Neuronal stem cell (in vitro differentiated cells): Measurements from ENCODE around the gene FKBP6.

Experiments
- DNase-seq: peaks from one replicate; pipeline ENCODE4 v3.0.0-alpha.2; 2013; ENCODE audit warnings: low spot score
- H2AFZ ChIP-seq: one replicate; pipeline ENCODE4 v1.6.1; 2013; ENCODE audit warnings: mild to moderate bottlenecking, low read length, inconsistent platforms
- H2AK5ac ChIP-seq: 2 replicates; pipeline ENCODE4 v1.6.1; 2013; ENCODE audit warnings: low read depth, mild to moderate bottlenecking, inconsistent platforms, low read length, moderate library complexity, mixed read lengths
- H2BK120ac ChIP-seq: 2 replicates; pipeline ENCODE4 v1.6.1; 2013; ENCODE audit warnings: low read depth, mild to moderate bottlenecking, inconsistent platforms, low read length, moderate library complexity, mixed read lengths
- H2BK12ac ChIP-seq: one replicate; pipeline ENCODE4 v1.6.1; 2013; ENCODE audit warnings: low read length, inconsistent platforms
- H2BK15ac ChIP-seq: 2 replicates; pipeline ENCODE4 v1.6.1; 2013; ENCODE audit warnings: mild to moderate bottlenecking, low read length, inconsistent platforms, mixed read lengths
- H2BK5ac ChIP-seq: one replicate; pipeline ENCODE4 v1.6.1; 2013; ENCODE audit warnings: inconsistent platforms, mild to moderate bottlenecking, low read length, moderate library complexity
- H3K14ac ChIP-seq: one replicate; pipeline ENCODE4 v1.6.1; 2013; ENCODE audit warnings: low read length, inconsistent platforms
- H3K18ac ChIP-seq: 2 replicates; pipeline ENCODE4 v1.6.1; 2013; ENCODE audit warnings: low read length, inconsistent platforms
- H3K23ac ChIP-seq: 2 replicates; pipeline ENCODE4 v1.6.1; 2013; ENCODE audit warnings: low read depth, mild to moderate bottlenecking, mixed read lengths, low read length, inconsistent platforms; ENCODE audit not compliant: poor library complexity
- H3K27ac ChIP-seq: replicated peaks from 3 replicates; pipeline ENCODE4 v1.5.1; 2013; ENCODE audit warnings: low read length, inconsistent platforms
- H3K27me3 ChIP-seq, 3 experiments: 2 replicates each; pipeline ENCODE4 v1.6.1; 2013; ENCODE audit warnings: low read length in 3 of 3, mild to moderate bottlenecking in 2 of 3, inconsistent platforms in 1 of 3, low read depth in 1 of 3, mixed read lengths in 1 of 3, moderate library complexity in 1 of 3; ENCODE audit not compliant: control insufficient read depth in 3 of 3, insufficient read depth in 3 of 3
- H3K36me3 ChIP-seq, 2 donors: replicated peaks in 1 of 2; 2 replicates each; pipeline ENCODE4 v1.6.1; 2013; ENCODE audit warnings: low read length in 2 of 2; ENCODE audit not compliant: control insufficient read depth in 2 of 2, insufficient read depth in 2 of 2
- H3K4ac ChIP-seq: 2 replicates; pipeline ENCODE4 v1.6.1; 2013; ENCODE audit warnings: inconsistent platforms, mild to moderate bottlenecking, low read length, moderate library complexity
- H3K4me1 ChIP-seq, 2 donors: 1 replicate in 1 of 2; 2 replicates in 1 of 2; pipeline ENCODE4 v1.6.1; 2013; ENCODE audit warnings: low read length in 2 of 2, low read depth in 1 of 2; ENCODE audit not compliant: control insufficient read depth in 2 of 2, insufficient read depth in 1 of 2
- H3K4me2 ChIP-seq: one replicate; pipeline ENCODE4 v1.6.1; 2013; ENCODE audit warnings: mild to moderate bottlenecking, low read length, inconsistent platforms; ENCODE audit not compliant: insufficient read depth, poor library complexity, severe bottlenecking
- H3K4me3 ChIP-seq, 2 donors: 2 replicates each; pipeline ENCODE4 v1.5.1; 2013; ENCODE audit warnings: low read length in 2 of 2, mild to moderate bottlenecking in 2 of 2, inconsistent platforms in 1 of 2, moderate library complexity in 1 of 2
- H3K79me1 ChIP-seq: one replicate; pipeline ENCODE4 v1.6.1; 2013; ENCODE audit warnings: low read depth, mild to moderate bottlenecking, inconsistent platforms, low read length, moderate library complexity
- H3K9ac ChIP-seq: one replicate; pipeline ENCODE4 v1.6.1; 2013; ENCODE audit warnings: mild to moderate bottlenecking, low read depth, low read length, inconsistent platforms; ENCODE audit not compliant: poor library complexity
- H3K9me3 ChIP-seq, 2 donors: replicated peaks in 1 of 2; 2 replicates each; pipeline versions ENCODE3 to v1.6.1; 2013; ENCODE audit warnings: low read length in 2 of 2, mild to moderate bottlenecking in 2 of 2, inconsistent platforms in 1 of 2, low read depth in 1 of 2, mixed read lengths in 1 of 2, moderate library complexity in 1 of 2; ENCODE audit not compliant: control insufficient read depth in 2 of 2, insufficient read depth in 1 of 2
- H4K8ac ChIP-seq: one replicate; pipeline ENCODE4 v1.6.1; 2013; ENCODE audit warnings: low read depth, mild to moderate bottlenecking, inconsistent platforms, low read length, moderate library complexity
- H4K91ac ChIP-seq: one replicate; pipeline ENCODE4 v1.6.1; 2013; ENCODE audit warnings: low read length, low read depth, mild to moderate bottlenecking, inconsistent platforms; ENCODE audit not compliant: poor library complexity
- WGBS, 2 donors: extraction: QIAGEN DNeasy Blood & Tissue Kit; methylation state at CpG; one replicate each; pipeline ENCODE4 v1.1.7; 2013; ENCODE audit warnings: missing lambda C conversion rate in 2 of 2, mixed read lengths in 1 of 2; ENCODE audit not compliant: insufficient read length in 2 of 2, insufficient replicate concordance in 1 of 2; ENCODE audit errors: extremely low coverage in 2 of 2; 5-methylcytosine and 5-hydroxymethylcytosine counted together

The FKBP6 gene

GRCh38 chr7:73391396-73391795 lies 63.4 kb downstream of the FKBP6 start:
- Histone ChIP-seq H2AK5ac (no peak overlapping the region), H3K18ac (no peak overlapping the region), H3K27me3 (no peaks in the 10 kb centered on the region), H2AFZ (no peak overlapping the region), H2BK120ac (no peak overlapping the region), H4K91ac (no peak overlapping the region), H3K9ac (no peak overlapping the region), H3K23ac (no peak overlapping the region), H2BK12ac (no peak overlapping the region), H3K36me3 (no peaks in the 10 kb centered on the region), H3K79me1 (no peaks in the 10 kb centered on the region), H3K9me3 (peaks cover 3 to 8% of the 10 kb centered on the region in 2 donors), H3K27ac (no peak overlapping the region), H3K4me2 (no peak overlapping the region), H2BK15ac (no peak overlapping the region), H3K4me3 (no peak overlapping the region), H3K14ac (no peak overlapping the region), H2BK5ac (no peak overlapping the region), H3K4ac (no peak overlapping the region), H4K8ac (no peak overlapping the region), H3K4me1 (peaks cover 0 to 2% of the 10 kb centered on the region in 2 donors)
- DNase-seq, result no peak
- no CpG with 5 or more reads among the region's 2 CpGs for WGBS, 2 donors

- Histone ChIP-seq H3K4me1 (peaks cover 8 to 11% of the 10 kb centered on the region in 2 donors), H3K14ac (no peak overlapping the region), H2BK15ac (no peak overlapping the region), H4K8ac (no peak overlapping the region), H3K27ac (no peak overlapping the region), H3K9ac (no peak overlapping the region), H3K27me3 (no peaks in the 10 kb centered on the region), H4K91ac (no peak overlapping the region), H3K4me2 (no peak overlapping the region), H3K18ac (no peak overlapping the region), H2AFZ (no peak overlapping the region), H2BK12ac (no peak overlapping the region), H2BK120ac (no peak overlapping the region), H3K9me3 (no peaks in the 10 kb centered on the region), H3K23ac (no peak overlapping the region), H3K4me3 (no peak overlapping the region), H2BK5ac (no peak overlapping the region), H3K36me3 (no peaks in the 10 kb centered on the region), H2AK5ac (no peak overlapping the region), H3K4ac (no peak overlapping the region), H3K79me1 (no peaks in the 10 kb centered on the region)
- no CpG with 5 or more reads among the region's 3 CpGs for WGBS, 2 donors
- DNase-seq, result no peak
Observed at GRCh38 chr7:73394422-73394821, 66.5 kb downstream of the FKBP6 start.

- no peak overlapping the region for H2AFZ ChIP-seq
- no peak overlapping the region for H3K4me3 ChIP-seq
- H3K9ac ChIP-seq, result no peak overlapping the region
- no peaks in the 10 kb centered on the region for H3K27me3 ChIP-seq
- H2AK5ac ChIP-seq, result peak overlapping the region; percentile 73
- no peaks in the 10 kb centered on the region for H3K9me3 ChIP-seq
- no peak overlapping the region for H4K91ac ChIP-seq
- H2BK120ac ChIP-seq, result no peak overlapping the region
- no peak overlapping the region for H3K27ac ChIP-seq
- no peak for DNase-seq
- peak overlapping the region; percentile 26 for H2BK5ac ChIP-seq
- H3K23ac ChIP-seq, result no peak overlapping the region
- no peaks in the 10 kb centered on the region for H3K36me3 ChIP-seq
- no peaks in the 10 kb centered on the region for H3K79me1 ChIP-seq
- peaks cover 8 to 11% of the 10 kb centered on the region in 2 donors for H3K4me1 ChIP-seq
- no peak overlapping the region for H3K14ac ChIP-seq
- peak overlapping the region; percentile 87 for H2BK15ac ChIP-seq
- no peak overlapping the region for H3K4me2 ChIP-seq
- WGBS, 2 donors, result no CpG with 5 or more reads among the region's 21 CpGs
- no peak overlapping the region for H4K8ac ChIP-seq
- peak overlapping the region; percentile 65 for H3K18ac ChIP-seq
- H2BK12ac ChIP-seq, result peak overlapping the region; percentile 78
- H3K4ac ChIP-seq, result no peak overlapping the region
Observed at GRCh38 chr7:73395538-73396503, 67.9 kb downstream of the FKBP6 start.

- peak overlapping the region; percentile 96 for H2BK120ac ChIP-seq
- no peaks in the 10 kb centered on the region for H3K36me3 ChIP-seq
- peak overlapping the region; percentile 48 to 77 for H3K4me3 ChIP-seq
- peak overlapping the region; percentile 86 for H2BK15ac ChIP-seq
- H3K79me1 ChIP-seq, result no peaks in the 10 kb centered on the region
- H2AK5ac ChIP-seq, result no peak overlapping the region
- H3K9ac ChIP-seq, result peak overlapping the region; percentile 92
- H3K4me1 ChIP-seq, result peaks cover 11% of the 10 kb centered on the region in 2 donors
- peak overlapping the region; percentile 99 for H4K91ac ChIP-seq
- H2BK5ac ChIP-seq, result peak overlapping the region; percentile 42
- H3K4ac ChIP-seq, result no peak overlapping the region
- H3K23ac ChIP-seq, result no peak overlapping the region
- peak overlapping the region; percentile 83 for H3K4me2 ChIP-seq
- peak overlapping the region; percentile 88 for H3K27ac ChIP-seq
- peak overlapping the region; percentile 97 for H2AFZ ChIP-seq
- no peaks in the 10 kb centered on the region for H3K27me3 ChIP-seq
- no CpG with 5 or more reads among the region's 14 CpGs for WGBS, 2 donors
- DNase-seq, result peak; percentile 45
- peak overlapping the region; percentile 59 for H2BK12ac ChIP-seq
- no peak overlapping the region for H4K8ac ChIP-seq
- no peaks in the 10 kb centered on the region for H3K9me3 ChIP-seq
- peak overlapping the region; percentile 94 for H3K18ac ChIP-seq
- H3K14ac ChIP-seq, result peak overlapping the region; percentile 99
Observed at GRCh38 chr7:73397521-73398281, 69.7 kb downstream of the FKBP6 start.
